ENCODE results near the gene WNT6.

The WNT6 gene

GRCh38 chr2:218893349-218894150 is 33.9 kb downstream of the WNT6 start:
- DNase-seq (ENCODE audit: low read depth) = no peak

GRCh38 chr2:218894151-218894879 is 34.7 kb downstream of the WNT6 start:
- DNase-seq (ENCODE audit: low read depth) = no peak

GRCh38 chr2:218894880-218895157 is 35.2 kb downstream of the WNT6 start:
- no peak for DNase-seq (ENCODE audit: low read depth)

- no peak for DNase-seq (ENCODE audit: low read depth)
Observed at GRCh38 chr2:218895326-218895725, 35.7 kb downstream of the WNT6 start.

- no peak for DNase-seq (ENCODE audit: low read depth)
Observed at GRCh38 chr2:218895759-218896500, 36.3 kb downstream of the WNT6 start.

- DNase-seq (ENCODE audit: low read depth) = no peak
Observed at GRCh38 chr2:218896501-218897393, 37.1 kb downstream of the WNT6 start.

GRCh38 chr2:218897394-218898108 is 37.9 kb downstream of the WNT6 start:
- no peak for DNase-seq (ENCODE audit: low read depth)

GRCh38 chr2:218898109-218898878 is 38.7 kb downstream of the WNT6 start:
- DNase-seq (ENCODE audit: low read depth) = no peak

- no peak for DNase-seq (ENCODE audit: low read depth)
Observed at GRCh38 chr2:218899147-218899546, 39.5 kb downstream of the WNT6 start.

- no peak for DNase-seq (ENCODE audit: low read depth)
Observed at GRCh38 chr2:218902427-218902826, 42.8 kb downstream of the WNT6 start.

- no peak for DNase-seq (ENCODE audit: low read depth)
Observed at GRCh38 chr2:218904176-218904575, 44.6 kb downstream of the WNT6 start.

- no peak for DNase-seq (ENCODE audit: low read depth)
Observed at GRCh38 chr2:218908721-218909619, 49.4 kb downstream of the WNT6 start.

- DNase-seq (ENCODE audit: low read depth) = no peak
Observed at GRCh38 chr2:218910741-218911140, 51.1 kb downstream of the WNT6 start.

GRCh38 chr2:218920504-218920903 is 60.9 kb downstream of the WNT6 start:
- DNase-seq (ENCODE audit: low read depth) = no peak
